Measurements from ENCODE around the gene PHC1.

- TF ChIP-seq CTCF (IDR thresholded peaks at IDR 0.05) (no peak), POLR2A (IDR thresholded peaks at IDR 0.05) (no peak), POLR2AphosphoS5 (IDR thresholded peaks at IDR 0.05; ENCODE audit: insufficient read depth in 1 of 2, low read depth in 1 of 2) (no peak)
Measured at GRCh38 chr12:8904665-8905064, 9.6 kb upstream of the PHC1 start.

Data from vagina (tissue), 2 donors.